Chondrocyte (in vitro differentiated cells): ENCODE data around the gene CCDC142. TPM values are rescaled to one million over a fixed set of nuclear protein-coding genes. Genes with fewer than 3 reads are reported as not detected.

Experiments
- DNase-seq: peaks from one replicate; pipeline ENCODE4 v3.0.0; 2021; ENCODE audit warnings: mixed read lengths, low spot score
- H3K27ac Mint-ChIP-seq: one replicate; pipeline ENCODE4 v1.8.0; 2021; ENCODE audit warnings: mild to moderate bottlenecking, moderate library complexity, mixed read lengths; ENCODE audit not compliant: unreplicated experiment
- H3K27me3 Mint-ChIP-seq: 2 replicates; pipeline ENCODE4 v1.8.0; 2021; ENCODE audit warnings: low read depth, mixed read lengths
- H3K36me3 Mint-ChIP-seq: 2 replicates; pipeline ENCODE4 v1.8.0; 2021; ENCODE audit warnings: low read depth, mixed read lengths
- H3K4me1 Mint-ChIP-seq: 2 replicates; pipeline ENCODE4 v1.8.0; 2021; ENCODE audit warnings: low read depth, mild to moderate bottlenecking, mixed read lengths
- H3K4me3 Mint-ChIP-seq: one replicate; pipeline ENCODE4 v1.8.0; 2021; ENCODE audit warnings: mild to moderate bottlenecking, moderate library complexity, mixed read lengths; ENCODE audit not compliant: unreplicated experiment
- H3K9me3 Mint-ChIP-seq: 2 replicates; pipeline ENCODE4 v1.8.0; 2021; ENCODE audit warnings: low read depth, mixed read lengths
- CTCF ChIP-seq: fragments of 200-600 bp; sonication (generic); IDR thresholded peaks from 2 replicates; pipeline ENCODE4 v1.5.0; 2021; ENCODE audit warnings: antibody characterized with exemption, mild to moderate bottlenecking, moderate library complexity
- total RNA-seq: library from RNA; stranded (reverse); gene quantifications from 3 replicates; pipeline ENCODE4 v1.2.1, GENCODE V29; 2021

CCDC142 gene
- total RNA-seq, 1 donor from 2014 or later, result 12.7 TPM

DNA sequence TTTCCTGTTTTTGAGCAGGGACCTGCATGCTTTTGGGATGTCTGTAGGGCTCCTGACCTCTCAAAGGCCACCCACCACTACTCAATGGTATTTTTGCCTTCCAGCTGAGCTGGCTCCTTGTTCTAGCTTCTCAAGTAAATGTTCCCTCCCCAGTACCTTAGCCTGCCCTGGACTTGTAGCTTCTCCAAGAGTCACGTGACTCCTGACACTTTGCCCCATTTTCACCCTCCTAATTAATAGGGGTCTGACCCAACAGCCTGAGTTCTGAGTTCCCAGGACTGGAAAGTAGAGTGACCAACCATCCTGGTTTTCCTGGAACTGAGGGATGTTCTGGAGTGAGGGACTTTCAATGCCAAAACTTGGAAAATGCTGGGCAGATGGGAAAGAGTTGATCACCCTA, 12.6 kb upstream of the CCDC142 start:
- Mint-ChIP-seq H3K27ac (no peak overlapping the region), H3K4me1 (peaks cover 21% of the 10 kb centered on the region), H3K9me3 (no peaks in the 10 kb centered on the region), H3K4me3 (no peak overlapping the region), H3K36me3 (peaks cover 31% of the 10 kb centered on the region), H3K27me3 (peaks cover 24% of the 10 kb centered on the region)
- TF ChIP-seq CTCF, result no peak
- no peak for DNase-seq

GRCh38 chr2:74493546-74493945, 10.7 kb upstream of the CCDC142 start:
- Mint-ChIP-seq H3K27me3 (peaks cover 14% of the 10 kb centered on the region), H3K36me3 (peaks cover 37% of the 10 kb centered on the region), H3K9me3 (no peaks in the 10 kb centered on the region), H3K4me1 (peaks cover 13% of the 10 kb centered on the region), H3K27ac (no peak overlapping the region), H3K4me3 (no peak overlapping the region)
- no peak for TF ChIP-seq CTCF
- no peak for DNase-seq

- no peak overlapping the region for H3K4me3 Mint-ChIP-seq
- no peak for TF ChIP-seq CTCF
- peaks cover 38% of the 10 kb centered on the region for H3K36me3 Mint-ChIP-seq
- H3K4me1 Mint-ChIP-seq, result no peaks in the 10 kb centered on the region
- H3K9me3 Mint-ChIP-seq, result no peaks in the 10 kb centered on the region
- H3K27me3 Mint-ChIP-seq, result peaks cover 3% of the 10 kb centered on the region
- no peak overlapping the region for H3K27ac Mint-ChIP-seq
- DNase-seq, result no peak
Observed at GRCh38 chr2:74491648-74492544, 9.1 kb upstream of the CCDC142 start.

- H3K4me1 Mint-ChIP-seq, result no peaks in the 10 kb centered on the region
- H3K36me3 Mint-ChIP-seq, result peaks cover 40% of the 10 kb centered on the region
- no peak overlapping the region for H3K27ac Mint-ChIP-seq
- no peak for TF ChIP-seq CTCF
- no peaks in the 10 kb centered on the region for H3K27me3 Mint-ChIP-seq
- H3K9me3 Mint-ChIP-seq, result no peaks in the 10 kb centered on the region
- no peak for DNase-seq
- H3K4me3 Mint-ChIP-seq, result no peak overlapping the region
Observed at GRCh38 chr2:74489906-74490305, 7.1 kb upstream of the CCDC142 start.

GRCh38 chr2:74488643-74489481, 6.1 kb upstream of the CCDC142 start:
- peaks cover 4% of the 10 kb centered on the region for H3K4me1 Mint-ChIP-seq
- no peak for TF ChIP-seq CTCF
- no peaks in the 10 kb centered on the region for H3K9me3 Mint-ChIP-seq
- no peak for DNase-seq
- H3K27me3 Mint-ChIP-seq, result no peaks in the 10 kb centered on the region
- H3K27ac Mint-ChIP-seq, result no peak overlapping the region
- no peak overlapping the region for H3K4me3 Mint-ChIP-seq
- H3K36me3 Mint-ChIP-seq, result peaks cover 34% of the 10 kb centered on the region
